Panc1 (cell line): ENCODE data around the gene INF2. TPM values are rescaled to one million over a fixed set of nuclear protein-coding genes. Genes with fewer than 3 reads are reported as not detected.

Experiments used
- ATAC-seq: fragments of 200-7000 bp; cut with Tn5 transposase; 2 replicates; pipeline ENCODE4 v1.9.1; 2020; ENCODE audit warnings: mild to moderate bottlenecking, moderate library complexity
- BruUV-seq: library from RNA; stranded (reverse); fragments of 400-500 nt; replicated peaks from 2 replicates; lab custom pipeline; 2021; lab: Mats Ljungman, UMichigan
- CTCF ChIA-PET: fragments of 300-600 bp; sonication (Branson Sonifier 250); formaldehyde crosslinking; loops from one replicate; lab custom pipeline; 2022; ENCODE audit warnings: antibody characterized with exemption; lab: Charles Lee
- POLR2A ChIA-PET: fragments of 300-600 bp; sonication (Branson Sonifier 250); formaldehyde crosslinking; loops from one replicate; lab custom pipeline; 2022; ENCODE audit warnings: antibody characterized with exemption; lab: Charles Lee
- DNase-seq: peaks from one replicate; pipeline ENCODE4 v3.0.0-alpha.2; 2010; ENCODE audit warnings: low read depth, low spot score
- H3K27ac ChIP-seq: 2 replicates; pipeline ENCODE4 v1.5.1; 2011; ENCODE audit warnings: mild to moderate bottlenecking, low read length, inconsistent platforms
- H3K27me3 ChIP-seq: fragments of 200-500 bp; sonication (Bioruptor generic); 2 replicates; pipeline ENCODE4 v1.6.0; 2014; ENCODE audit warnings: low read length, inconsistent platforms; ENCODE audit not compliant: control insufficient read depth, insufficient read depth
- H3K36me3 ChIP-seq: fragments of 200-500 bp; sonication (Bioruptor generic); 2 replicates; pipeline ENCODE4 v1.5.1; 2014; ENCODE audit warnings: inconsistent platforms, mild to moderate bottlenecking, low read length, moderate library complexity; ENCODE audit not compliant: control insufficient read depth, insufficient read depth
- H3K4me1 ChIP-seq: 2 replicates; pipeline ENCODE4 v1.5.1; 2011; ENCODE audit warnings: inconsistent platforms, mild to moderate bottlenecking, low read length, moderate library complexity; ENCODE audit not compliant: control insufficient read depth, insufficient read depth
- H3K4me3 ChIP-seq, 2 experiments: 2 replicates each; pipeline ENCODE4 v1.5.1; 2011 to 2012; ENCODE audit warnings: low read depth in 2 of 2, low read length in 2 of 2, mild to moderate bottlenecking in 2 of 2, inconsistent platforms in 1 of 2, moderate library complexity in 1 of 2
- H3K9me3 ChIP-seq: fragments of 200-500 bp; sonication (Bioruptor generic); 2 replicates; pipeline ENCODE4 v1.5.1; 2014; ENCODE audit warnings: low read depth, mild to moderate bottlenecking, inconsistent platforms, low read length, moderate library complexity; ENCODE audit not compliant: control insufficient read depth, insufficient read depth
- POLR2AphosphoS5 ChIP-seq: IDR thresholded peaks from 2 replicates; pipeline ENCODE4 v1.6.1; 2012; ENCODE audit warnings: mild to moderate bottlenecking, low read depth, low read length, moderate library complexity
- REST ChIP-seq, 2 experiments: IDR thresholded peaks; 2 replicates each; pipeline ENCODE4 v1.6.1; 2011 to 2012; ENCODE audit warnings: low read depth in 2 of 2, control low read depth in 1 of 2, low read length in 1 of 2, mild to moderate bottlenecking in 1 of 2, moderate library complexity in 1 of 2; ENCODE audit not compliant: insufficient read depth in 1 of 2
- SIN3A ChIP-seq: IDR thresholded peaks from 2 replicates; pipeline ENCODE4 v1.6.1; 2012; ENCODE audit warnings: low read depth, mild to moderate bottlenecking, low read length, moderate library complexity, borderline replicate concordance; ENCODE audit not compliant: insufficient read depth
- TCF7L2 ChIP-seq: IDR thresholded peaks from 2 replicates; pipeline ENCODE4 v1.6.1; 2011; ENCODE audit warnings: mild to moderate bottlenecking, low read depth, low read length, inconsistent platforms
- in situ Hi-C: cut with HindIII; loops from 2 replicates; pipeline ENCODE4 v1.10.0; 2016; ENCODE audit warnings: low sequenced_read_pairs, low pct_unique_long_range_greater_than_20kb
- intact Hi-C: fragments of 100-400 bp; cut with micrococcal nuclease; formaldehyde crosslinking; loops from one replicate; pipeline ENCODE4 v1.10.0; 2022; ENCODE audit not compliant: unreplicated experiment
- total RNA-seq: library from RNA; stranded (reverse); gene quantifications from one replicate; pipeline ENCODE4 v1.2.1, GENCODE V29; 2021; ENCODE audit not compliant: unreplicated experiment
- TF ChIP-seq, protein P1 (sequence below): fragments of 450-650 bp; IDR thresholded peaks from 2 replicates; pipeline ENCODE4 v1.5.1; 2017; ENCODE audit warnings: mild to moderate bottlenecking

Gene INF2
- total RNA-seq, 1 experiment from 2014 or later, result 195 TPM

DNA sequence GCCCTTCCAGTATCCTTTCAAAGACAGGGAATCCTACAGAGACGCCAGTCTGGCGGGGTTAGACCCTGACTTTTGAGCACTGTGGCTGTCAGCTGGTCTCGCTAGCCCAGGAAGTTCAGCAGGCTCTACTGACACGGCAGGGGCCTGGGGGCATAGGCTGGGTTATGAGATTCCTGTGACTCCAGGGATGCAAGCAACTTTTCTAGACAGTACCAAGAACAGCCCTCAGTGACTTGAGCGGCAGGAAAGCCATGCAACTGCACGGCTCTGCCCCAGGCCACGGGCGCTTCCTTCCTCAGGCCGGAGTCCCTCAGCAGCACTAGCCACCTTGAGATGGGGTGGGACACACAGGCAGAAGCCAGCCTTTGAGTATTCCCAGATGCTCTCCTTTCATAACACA, 58.5 kb downstream of the INF2 start:
- in situ Hi-C loops (no loop called here), intact Hi-C loops (no loop called here)
- H3K27me3 ChIP-seq, result no peaks in the 10 kb centered on the region
- ATAC-seq (no peak), DNase-seq (no peak)
- no peak for TF ChIP-seq SIN3A
- TF ChIP-seq, protein P1, sequence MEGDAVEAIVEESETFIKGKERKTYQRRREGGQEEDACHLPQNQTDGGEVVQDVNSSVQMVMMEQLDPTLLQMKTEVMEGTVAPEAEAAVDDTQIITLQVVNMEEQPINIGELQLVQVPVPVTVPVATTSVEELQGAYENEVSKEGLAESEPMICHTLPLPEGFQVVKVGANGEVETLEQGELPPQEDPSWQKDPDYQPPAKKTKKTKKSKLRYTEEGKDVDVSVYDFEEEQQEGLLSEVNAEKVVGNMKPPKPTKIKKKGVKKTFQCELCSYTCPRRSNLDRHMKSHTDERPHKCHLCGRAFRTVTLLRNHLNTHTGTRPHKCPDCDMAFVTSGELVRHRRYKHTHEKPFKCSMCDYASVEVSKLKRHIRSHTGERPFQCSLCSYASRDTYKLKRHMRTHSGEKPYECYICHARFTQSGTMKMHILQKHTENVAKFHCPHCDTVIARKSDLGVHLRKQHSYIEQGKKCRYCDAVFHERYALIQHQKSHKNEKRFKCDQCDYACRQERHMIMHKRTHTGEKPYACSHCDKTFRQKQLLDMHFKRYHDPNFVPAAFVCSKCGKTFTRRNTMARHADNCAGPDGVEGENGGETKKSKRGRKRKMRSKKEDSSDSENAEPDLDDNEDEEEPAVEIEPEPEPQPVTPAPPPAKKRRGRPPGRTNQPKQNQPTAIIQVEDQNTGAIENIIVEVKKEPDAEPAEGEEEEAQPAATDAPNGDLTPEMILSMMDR, result no peak
- no peak for TF ChIP-seq TCF7L2
- peaks cover 10% of the 10 kb centered on the region for H3K4me1 ChIP-seq
- H3K27ac ChIP-seq, result no peak overlapping the region
- H3K4me3 ChIP-seq, result no peak overlapping the region
- CTCF ChIA-PET, result no interaction called here
- no peaks in the 10 kb centered on the region for H3K36me3 ChIP-seq
- no peaks in the 10 kb centered on the region for H3K9me3 ChIP-seq
- no TSS peak for BruUV-seq
- POLR2A ChIA-PET, result no interaction called here

- ChIA-PET CTCF (no interaction called here), POLR2A (no interaction called here)
- Histone ChIP-seq H3K27me3 (no peaks in the 10 kb centered on the region), H3K4me3 (no peak overlapping the region), H3K4me1 (peaks cover 12% of the 10 kb centered on the region), H3K9me3 (no peaks in the 10 kb centered on the region), H3K36me3 (peaks cover 3% of the 10 kb centered on the region; the same call in 1 of the 2 replicates), H3K27ac (no peak overlapping the region)
- no peak for ATAC-seq
- in situ Hi-C loops (no loop called here), intact Hi-C loops (no loop called here)
- BruUV-seq, result no TSS peak
- TF ChIP-seq REST (IDR thresholded peaks at IDR 0.05; ENCODE audit: insufficient read depth in 1 of 2, low read depth in 2 of 2, low read length in 1 of 2), result no peak
- no peak for TF ChIP-seq SIN3A
- TF ChIP-seq, protein P1, result no peak
- no peak for TF ChIP-seq TCF7L2
- TF ChIP-seq POLR2AphosphoS5, result no peak
- no peak for DNase-seq
Measured at GRCh38 chr14:104749111-104749649, 59.8 kb downstream of the INF2 start.
